A673 (cell line): ENCODE data around the gene H2BK1.

Source experiments
- CTCF ChIP-seq: fragments of 300-800, 200-600 bp; sonication (generic); conservative IDR thresholded peaks from 2 replicates; pipeline ENCODE4 v1.5.1; 2017; ENCODE audit warnings: low read depth, mild to moderate bottlenecking, antibody characterized with exemption, low read length, moderate library complexity, mixed read lengths
- EZH2 ChIP-seq: fragments of 200-600 bp; sonication (generic); IDR thresholded peaks from 2 replicates; pipeline ENCODE4 v1.6.1; 2017; ENCODE audit warnings: borderline replicate concordance, low read depth, mild to moderate bottlenecking, mixed read lengths, antibody characterized with exemption, low read length; ENCODE audit not compliant: poor library complexity, severe bottlenecking

- no peak for TF ChIP-seq CTCF
- no peak for TF ChIP-seq EZH2
These were observed 5.1 kb upstream of the H2BK1 start for GRCh38 chr7:151215396-151215795.
